ENCODE measurements around the gene ZFHX3. TPM values are rescaled to one million over a fixed set of nuclear protein-coding genes. Genes with fewer than 3 reads are reported as not detected.

ZFHX3 gene
- total and polyA plus RNA-seq, 2 donors (not counting 3 experiments of a cell fraction or from before 2014, with no cell fraction given): 3.7 to 18.8 TPM

DNA sequence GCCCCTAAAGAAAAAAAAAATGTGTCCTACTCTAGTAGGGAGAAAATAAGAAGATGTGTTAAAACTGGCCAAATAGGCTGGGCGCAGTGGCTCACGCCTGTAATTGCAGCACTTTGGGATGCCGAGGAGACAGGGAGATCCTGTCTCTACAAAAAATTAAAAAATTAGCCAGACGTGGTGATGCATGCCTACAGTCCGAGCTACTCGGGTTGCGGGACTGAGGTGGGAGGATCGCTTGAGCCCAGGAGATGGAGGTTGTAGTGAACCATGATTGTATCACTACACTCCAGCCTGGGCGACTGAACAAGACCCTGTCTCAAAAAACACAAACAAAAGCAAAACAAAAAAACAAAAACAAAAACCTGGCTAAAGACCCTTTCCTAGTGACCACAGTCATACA, 15.9 kb downstream of the ZFHX3 start:
- Histone ChIP-seq H3K36me3 (ENCODE audit: control insufficient read depth in 2 of 2, extremely low read depth in 1 of 2, insufficient read depth in 2 of 2, low read length in 2 of 2) (no peaks in the 10 kb centered on the region), H3K9me1 (replicated peaks; ENCODE audit: control insufficient read depth, extremely low read depth, insufficient read depth, low read length) (no peaks in the 10 kb centered on the region), H4K20me1 (replicated peaks; ENCODE audit: control insufficient read depth, extremely low read depth, insufficient read depth, low read length) (no peaks in the 10 kb centered on the region), H3K79me2 (ENCODE audit: control insufficient read depth, insufficient read depth, low read length) (peaks cover 40% of the 10 kb centered on the region), H3K9ac (replicated peaks; ENCODE audit: extremely low read depth, insufficient read depth, low read length) (no peak overlapping the region), H3K27me3 (ENCODE audit: control insufficient read depth in 2 of 2, insufficient read depth in 2 of 2, low read length in 2 of 2) (no peaks in the 10 kb centered on the region), H3K27ac (ENCODE audit: insufficient read depth, low read depth, low read length) (no peak overlapping the region), H3K4me3 (replicated peaks in 1 of 3; ENCODE audit: insufficient read depth in 1 of 3, low read depth in 1 of 3, low read length in 3 of 3) (no peak overlapping the region), H2AFZ (ENCODE audit: low read depth, low read length) (no peak overlapping the region), H3K9me3 (replicated peaks; ENCODE audit: control insufficient read depth, insufficient read depth, low read length) (no peaks in the 10 kb centered on the region), H3K4me1 (ENCODE audit: control insufficient read depth, extremely low read depth, insufficient read depth, low read length) (no peaks in the 10 kb centered on the region), H3K4me2 (ENCODE audit: insufficient read depth, low read length) (no peak overlapping the region)
- TF ChIP-seq, protein P1, sequence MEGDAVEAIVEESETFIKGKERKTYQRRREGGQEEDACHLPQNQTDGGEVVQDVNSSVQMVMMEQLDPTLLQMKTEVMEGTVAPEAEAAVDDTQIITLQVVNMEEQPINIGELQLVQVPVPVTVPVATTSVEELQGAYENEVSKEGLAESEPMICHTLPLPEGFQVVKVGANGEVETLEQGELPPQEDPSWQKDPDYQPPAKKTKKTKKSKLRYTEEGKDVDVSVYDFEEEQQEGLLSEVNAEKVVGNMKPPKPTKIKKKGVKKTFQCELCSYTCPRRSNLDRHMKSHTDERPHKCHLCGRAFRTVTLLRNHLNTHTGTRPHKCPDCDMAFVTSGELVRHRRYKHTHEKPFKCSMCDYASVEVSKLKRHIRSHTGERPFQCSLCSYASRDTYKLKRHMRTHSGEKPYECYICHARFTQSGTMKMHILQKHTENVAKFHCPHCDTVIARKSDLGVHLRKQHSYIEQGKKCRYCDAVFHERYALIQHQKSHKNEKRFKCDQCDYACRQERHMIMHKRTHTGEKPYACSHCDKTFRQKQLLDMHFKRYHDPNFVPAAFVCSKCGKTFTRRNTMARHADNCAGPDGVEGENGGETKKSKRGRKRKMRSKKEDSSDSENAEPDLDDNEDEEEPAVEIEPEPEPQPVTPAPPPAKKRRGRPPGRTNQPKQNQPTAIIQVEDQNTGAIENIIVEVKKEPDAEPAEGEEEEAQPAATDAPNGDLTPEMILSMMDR (IDR thresholded peaks at IDR 0.05; ENCODE audit: extremely low read depth in 1 of 2, insufficient read depth in 1 of 2, low read depth in 1 of 2, low read length in 2 of 2): no peak
- no peak for TF ChIP-seq GATA2 (IDR thresholded peaks at IDR 0.05; ENCODE audit: insufficient read depth, insufficient read length, low read depth, low read length)
- CTCF ChIA-PET: interaction anchor here (1.1 kb wide), 1 partner anchor 200 kb away, joined by 3 read pairs; no protein-coding TSS in a partner anchor
- intact Hi-C loops (cut with micrococcal nuclease) (no loop called here), dilution Hi-C loops (cut with MboI; ENCODE audit: extremely low pct_ligation_motif_present, low sequenced_read_pairs) (no loop called here)
- FAIRE-seq (no peak), DNase-seq (ENCODE audit: low read depth, low spot score) (no peak)
- POLR2A ChIA-PET: interaction anchor here (1.1 kb wide), 1 partner anchor 19 kb away, joined by 5 read pairs; no protein-coding TSS in a partner anchor
- BruUV-seq (replicated peaks): no TSS peak

DNA sequence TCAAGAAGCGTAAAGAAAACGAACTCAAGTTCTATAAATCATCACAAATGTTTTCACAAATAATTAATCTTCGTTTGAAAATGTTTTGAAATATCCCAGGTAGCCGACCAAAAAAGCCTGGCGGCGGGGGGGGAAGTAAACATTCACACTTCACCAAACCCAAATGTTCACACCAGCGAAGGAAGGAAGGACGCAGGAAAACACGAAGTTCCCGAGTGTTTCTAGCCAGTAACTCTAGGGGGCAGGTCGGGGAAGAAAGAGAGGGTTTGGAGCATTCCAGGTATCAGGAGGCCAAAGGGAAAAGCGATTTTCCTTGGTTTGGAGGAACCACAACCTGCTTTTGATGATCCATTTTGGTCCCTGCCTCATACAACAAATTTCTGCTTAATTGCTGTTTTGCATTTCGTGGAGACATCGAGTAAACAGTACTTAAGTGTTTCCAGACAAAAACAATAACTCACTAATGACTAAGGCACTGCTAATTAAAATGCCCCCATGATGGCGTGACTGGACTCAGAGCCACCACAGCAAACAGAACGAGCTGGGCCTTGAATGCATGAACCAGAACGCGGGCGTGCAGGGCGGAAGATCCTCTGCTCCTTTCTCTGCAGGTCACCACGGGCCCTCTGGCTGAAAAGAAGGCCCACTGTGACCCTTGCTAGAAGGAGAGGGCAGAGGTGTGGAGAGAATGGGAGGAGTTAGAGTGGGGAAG, 16.6 kb downstream of the ZFHX3 start:
- Histone ChIP-seq H3K4me2 (ENCODE audit: insufficient read depth, low read length) (no peak overlapping the region), H3K4me3 (replicated peaks in 1 of 3; ENCODE audit: insufficient read depth in 1 of 3, low read depth in 1 of 3, low read length in 3 of 3) (no peak overlapping the region), H3K36me3 (ENCODE audit: control insufficient read depth in 2 of 2, extremely low read depth in 1 of 2, insufficient read depth in 2 of 2, low read length in 2 of 2) (no peaks in the 10 kb centered on the region), H3K9me1 (replicated peaks; ENCODE audit: control insufficient read depth, extremely low read depth, insufficient read depth, low read length) (no peaks in the 10 kb centered on the region), H4K20me1 (replicated peaks; ENCODE audit: control insufficient read depth, extremely low read depth, insufficient read depth, low read length) (no peaks in the 10 kb centered on the region), H3K27ac (ENCODE audit: insufficient read depth, low read depth, low read length) (no peak overlapping the region), H2AFZ (ENCODE audit: low read depth, low read length) (no peak overlapping the region), H3K27me3 (ENCODE audit: control insufficient read depth in 2 of 2, insufficient read depth in 2 of 2, low read length in 2 of 2) (no peaks in the 10 kb centered on the region), H3K4me1 (ENCODE audit: control insufficient read depth, extremely low read depth, insufficient read depth, low read length) (no peaks in the 10 kb centered on the region), H3K9me3 (replicated peaks; ENCODE audit: control insufficient read depth, insufficient read depth, low read length) (no peaks in the 10 kb centered on the region), H3K9ac (replicated peaks; ENCODE audit: extremely low read depth, insufficient read depth, low read length) (no peak overlapping the region), H3K79me2 (ENCODE audit: control insufficient read depth, insufficient read depth, low read length) (peaks cover 41% of the 10 kb centered on the region)
- DNase-seq (ENCODE audit: low read depth, low spot score) (no peak), FAIRE-seq (peak; percentile 40)
- TF ChIP-seq MYC (IDR thresholded peaks at IDR 0.05; ENCODE audit: low read depth, low read length) (no peak), FOS (IDR thresholded peaks at IDR 0.05; ENCODE audit: borderline replicate concordance, insufficient read depth, low read length) (no peak), JUN (IDR thresholded peaks at IDR 0.05; ENCODE audit: borderline replicate concordance, insufficient read depth, insufficient read length, low read depth) (no peak), POLR2AphosphoS5 (IDR thresholded peaks at IDR 0.05; ENCODE audit: insufficient read depth, low read depth, low read length) (no peak), EZH2 (IDR thresholded peaks at IDR 0.05; ENCODE audit: borderline replicate concordance, low read depth, low read length, severe bottlenecking) (no peak), GATA2 (IDR thresholded peaks at IDR 0.05; ENCODE audit: insufficient read depth, insufficient read length, low read depth, low read length) (no peak), POLR2A (IDR thresholded peaks at IDR 0.05; ENCODE audit: low read depth, low read length) (no peak)
- TF ChIP-seq, protein P2, sequence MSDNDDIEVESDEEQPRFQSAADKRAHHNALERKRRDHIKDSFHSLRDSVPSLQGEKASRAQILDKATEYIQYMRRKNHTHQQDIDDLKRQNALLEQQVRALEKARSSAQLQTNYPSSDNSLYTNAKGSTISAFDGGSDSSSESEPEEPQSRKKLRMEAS (IDR thresholded peaks at IDR 0.05; ENCODE audit: insufficient read depth, insufficient read length): no peak
- TF ChIP-seq, protein P1 (IDR thresholded peaks at IDR 0.05; ENCODE audit: extremely low read depth in 1 of 2, insufficient read depth in 1 of 2, low read depth in 1 of 2, low read length in 2 of 2): no peak
- ChIA-PET CTCF (interaction anchor here (1.1 kb wide), 1 partner anchor 199 kb away, joined by 3 read pairs; no protein-coding TSS in a partner anchor), POLR2A (interaction anchor here (1.1 kb wide), 1 partner anchor 20 kb away, joined by 5 read pairs; no protein-coding TSS in a partner anchor)
- no TSS peak for BruUV-seq (replicated peaks)
- intact Hi-C loops (cut with micrococcal nuclease) (no loop called here), dilution Hi-C loops (cut with MboI; ENCODE audit: extremely low pct_ligation_motif_present, low sequenced_read_pairs) (no loop called here)

Measured in endothelial cell of umbilical vein (primary cell).